DOHH2 (cell line): Measurements from ENCODE around the gene TMEFF2.

Experiments used
- CTCF ChIP-seq: fragments of 200-600 bp; sonication (generic); IDR thresholded peaks from one replicate; pipeline ENCODE4 v1.5.1; 2014; ENCODE audit warnings: antibody characterized with exemption, mild to moderate bottlenecking, low read depth, low read length; ENCODE audit not compliant: poor library complexity, severe bottlenecking
- EZH2phosphoT487 ChIP-seq: fragments of 200-600 bp; sonication (generic); IDR thresholded peaks from 2 replicates; pipeline ENCODE4 v1.6.1; 2017; ENCODE audit warnings: borderline replicate concordance, mild to moderate bottlenecking, antibody characterized with exemption, low read length, moderate library complexity, mixed read lengths

- TF ChIP-seq EZH2phosphoT487 (no peak), CTCF (no peak)
Observed at GRCh38 chr2:191946471-191947182, 248.1 kb downstream of the TMEFF2 start.
